GM23338 (cell line): ENCODE measurements around the gene TRPM3. TPM values are rescaled to one million over a fixed set of nuclear protein-coding genes. Genes with fewer than 3 reads are reported as not detected.

ENCODE experiments used
- ATAC-seq: fragments of 200-7000 bp; cut with Tn5 transposase; 3 replicates; pipeline ENCODE4 v1.9.1; 2020
- DNase-seq: peaks from one replicate; pipeline ENCODE4 v3.0.0-alpha.2; 2015; ENCODE audit warnings: low spot score
- H2AFZ ChIP-seq: fragments of 200-600 bp; sonication (generic); 2 replicates; pipeline ENCODE4 v1.8.0; 2016; ENCODE audit warnings: antibody characterized with exemption, mild to moderate bottlenecking, moderate library complexity
- H3F3A ChIP-seq: fragments of 200-600 bp; sonication (generic); replicated peaks from 2 replicates; pipeline ENCODE4 v1.8.0; 2017; ENCODE audit warnings: antibody characterized with exemption, mixed run types, low read depth
- H3K27ac ChIP-seq: fragments of 200-600 bp; sonication (generic); 2 replicates; pipeline ENCODE4 v1.6.1; 2016; ENCODE audit warnings: low read depth
- H3K27me3 ChIP-seq: fragments of 200-600 bp; sonication (generic); 2 replicates; pipeline ENCODE4 v1.8.0; 2016; ENCODE audit warnings: mild to moderate bottlenecking, mixed run types, moderate library complexity; ENCODE audit not compliant: insufficient read depth
- H3K36me3 ChIP-seq: fragments of 200-600 bp; sonication (generic); 2 replicates; pipeline ENCODE4 v1.8.0; 2016; ENCODE audit warnings: mild to moderate bottlenecking; ENCODE audit not compliant: insufficient read depth
- H3K4me1 ChIP-seq: fragments of 200-600 bp; sonication (generic); 2 replicates; pipeline ENCODE4 v1.8.0; 2016; ENCODE audit warnings: mild to moderate bottlenecking, moderate library complexity; ENCODE audit not compliant: insufficient read depth
- H3K4me2 ChIP-seq: fragments of 200-600 bp; sonication (generic); 2 replicates; pipeline ENCODE4 v1.7.1; 2017; ENCODE audit warnings: mixed run types
- H3K4me3 ChIP-seq: fragments of 200-600 bp; sonication (generic); 2 replicates; pipeline ENCODE4 v1.6.1; 2016; ENCODE audit warnings: mixed run types
- H3K79me2 ChIP-seq: fragments of 200-600 bp; sonication (generic); replicated peaks from 2 replicates; pipeline ENCODE4 v1.8.0; 2017; ENCODE audit warnings: mild to moderate bottlenecking; ENCODE audit not compliant: insufficient read depth
- H3K9me2 ChIP-seq: fragments of 200-600 bp; sonication (generic); 2 replicates; pipeline ENCODE4 v1.8.0; 2017; ENCODE audit not compliant: insufficient read depth
- H4K20me1 ChIP-seq: fragments of 200-600 bp; sonication (generic); replicated peaks from 2 replicates; pipeline ENCODE4 v1.8.0; 2017; ENCODE audit warnings: mild to moderate bottlenecking; ENCODE audit not compliant: insufficient read depth
- H3K27ac Mint-ChIP-seq: 2 replicates; pipeline ENCODE4 v1.8.0; 2020; ENCODE audit warnings: inconsistent platforms, mild to moderate bottlenecking, moderate library complexity, mixed read lengths
- H3K27me3 Mint-ChIP-seq: 3 replicates; pipeline ENCODE4 v1.8.0; 2022; ENCODE audit warnings: low read depth, mild to moderate bottlenecking, moderate library complexity, mixed read lengths, inconsistent platforms; ENCODE audit not compliant: insufficient read depth, poor library complexity
- H3K36me3 Mint-ChIP-seq: 3 replicates; pipeline ENCODE4 v1.8.0; 2021; ENCODE audit warnings: low read depth, mild to moderate bottlenecking, inconsistent platforms, moderate library complexity, mixed read lengths
- H3K4me1 Mint-ChIP-seq: 3 replicates; pipeline ENCODE4 v1.8.0; 2020; ENCODE audit warnings: mild to moderate bottlenecking, inconsistent platforms, mixed read lengths
- H3K4me3 Mint-ChIP-seq: 3 replicates; pipeline ENCODE4 v1.8.0; 2021; ENCODE audit warnings: moderate library complexity, mild to moderate bottlenecking, inconsistent platforms, mixed read lengths
- H3K9me3 Mint-ChIP-seq: 3 replicates; pipeline ENCODE4 v1.8.0; 2020; ENCODE audit warnings: moderate library complexity, mild to moderate bottlenecking, inconsistent platforms, mixed read lengths
- CREB1 ChIP-seq: fragments of 250-450 bp; sonication (Bioruptor Pico); IDR thresholded peaks from 2 replicates; pipeline ENCODE4 v1.5.0; 2020; ENCODE audit warnings: low read depth, mild to moderate bottlenecking, moderate library complexity
- ETS1 ChIP-seq: IDR thresholded peaks from 2 replicates; pipeline ENCODE4 v1.6.1; 2016; ENCODE audit warnings: antibody characterized with exemption
- EZH2 ChIP-seq: fragments of 200-600 bp; sonication (generic); IDR thresholded peaks from one replicate; pipeline ENCODE4 v1.8.0; 2017; ENCODE audit warnings: antibody characterized with exemption, mild to moderate bottlenecking, low read depth; ENCODE audit not compliant: unreplicated experiment
- EZH2phosphoT487 ChIP-seq: fragments of 200-600 bp; sonication (generic); IDR thresholded peaks from one replicate; pipeline ENCODE4 v1.8.1; 2018; ENCODE audit warnings: antibody characterized with exemption; ENCODE audit not compliant: unreplicated experiment
- JUNB ChIP-seq: IDR thresholded peaks from one replicate; pipeline ENCODE4 v1.6.1; 2016; ENCODE audit warnings: antibody characterized with exemption; ENCODE audit not compliant: unreplicated experiment
- NANOG ChIP-seq: IDR thresholded peaks from 2 replicates; pipeline ENCODE4 v1.6.1; 2016; ENCODE audit warnings: antibody characterized with exemption, borderline replicate concordance
- POLR2AphosphoS5 ChIP-seq: IDR thresholded peaks from 2 replicates; pipeline ENCODE4 v1.6.1; 2016; ENCODE audit warnings: antibody characterized with exemption, low read depth
- STAT1 ChIP-seq: IDR thresholded peaks from one replicate; pipeline ENCODE4 v1.6.1; 2016; ENCODE audit warnings: antibody characterized with exemption; ENCODE audit not compliant: unreplicated experiment
- ZNF114 ChIP-seq: fragments of 250-450 bp; sonication (Bioruptor Pico); IDR thresholded peaks from 2 replicates; pipeline ENCODE4 v1.5.0; 2020; ENCODE audit warnings: mild to moderate bottlenecking, moderate library complexity
- ZNF462 ChIP-seq: fragments of 250-450 bp; sonication (Bioruptor Pico); IDR thresholded peaks from 2 replicates; pipeline ENCODE4 v1.5.0; 2020; ENCODE audit warnings: mild to moderate bottlenecking, moderate library complexity
- polyA plus RNA-seq: library from polyadenylated mRNA; unstranded; fragments of >200 nt; fragmentation: Nextera tagmentation; extraction: Ambion mirVana; gene quantifications from 2 replicates; pipeline ENCODE4 v1.2.1, GENCODE V29; 2016
- total RNA-seq: library from RNA; depleted of rRNA; stranded (reverse); fragments of >200 nt; shearing (Covaris generic); gene quantifications from 2 replicates; pipeline ENCODE4 v1.2.3, GENCODE V29; 2014

TRPM3 gene
- total and polyA plus RNA-seq, 2 experiments from 2014 or later: 2.8 to 8.2 TPM

GRCh38 chr9:71120501-71121247 is 747 bp downstream of the TRPM3 start:
- peak; percentile 83 for ATAC-seq
- peaks cover 34% of the 10 kb centered on the region for H3K79me2 ChIP-seq
- H3K4me3 ChIP-seq: peak overlapping the region; percentile 63

GRCh38 chr9:71119746-71120145 is 1.7 kb downstream of the TRPM3 start:
- peaks cover 34% of the 10 kb centered on the region for H3K79me2 ChIP-seq
- peak overlapping the region; percentile 63 for H3K4me3 ChIP-seq
- peaks cover 74% of the 10 kb centered on the region for H3K4me1 Mint-ChIP-seq
- peaks cover 77% of the 10 kb centered on the region for H3K4me1 ChIP-seq
- peak overlapping the region; percentile 96; the same call in 1 of the 2 replicates for H3K27ac Mint-ChIP-seq
- ATAC-seq: peak; percentile 15
- H2AFZ ChIP-seq: no peak overlapping the region
- no peaks in the 10 kb centered on the region for H3K27me3 ChIP-seq
- H3K27me3 Mint-ChIP-seq: peaks cover 8% of the 10 kb centered on the region
- H3K36me3 ChIP-seq: no peaks in the 10 kb centered on the region
- H3K36me3 Mint-ChIP-seq: no peaks in the 10 kb centered on the region
- peak; percentile 72 for DNase-seq
- no peaks in the 10 kb centered on the region for H4K20me1 ChIP-seq
- H3K27ac ChIP-seq: peak overlapping the region; percentile 88
- H3K9me3 Mint-ChIP-seq: no peaks in the 10 kb centered on the region
- H3F3A ChIP-seq: no peaks in the 10 kb centered on the region
- peak overlapping the region; percentile 85 for H3K4me2 ChIP-seq
- no peak for TF ChIP-seq EZH2
- TF ChIP-seq STAT1: no peak
- TF ChIP-seq ETS1: no peak
- no peak for TF ChIP-seq ZNF462 (CRISPR knock-in tag)
- no peak for TF ChIP-seq POLR2AphosphoS5
- TF ChIP-seq CREB1: no peak
- no peak for TF ChIP-seq ZNF114 (CRISPR knock-in tag)
- TF ChIP-seq EZH2phosphoT487: no peak
- TF ChIP-seq JUNB: no peak
- peak overlapping the region; percentile 91 for H3K4me3 Mint-ChIP-seq
- H3K9me2 ChIP-seq: no peaks in the 10 kb centered on the region

More at GRCh38 chr9:71120501-71121247, 747 bp downstream of the TRPM3 start:
- Mint-ChIP-seq H3K27ac (peak overlapping the region; percentile 98), H3K4me3 (peak overlapping the region; percentile 91), H3K4me1 (peaks cover 68% of the 10 kb centered on the region), H3K27me3 (peaks cover 8% of the 10 kb centered on the region), H3K36me3 (peaks cover 6% of the 10 kb centered on the region; the same call in 2 of the 3 replicates), H3K9me3 (no peaks in the 10 kb centered on the region)
- no peaks in the 10 kb centered on the region for H3K27me3 ChIP-seq
- no peaks in the 10 kb centered on the region for H3K36me3 ChIP-seq
- H4K20me1 ChIP-seq: no peaks in the 10 kb centered on the region
- peak; percentile 83 for DNase-seq
- H3K27ac ChIP-seq: peak overlapping the region; percentile 88
- H3K9me2 ChIP-seq: no peaks in the 10 kb centered on the region
- H3K4me1 ChIP-seq: peaks cover 70% of the 10 kb centered on the region
- TF ChIP-seq STAT1 (no peak), NANOG (peak; percentile 55; the same call in 1 of the 2 replicates), JUNB (peak; percentile 53)
- peak overlapping the region; percentile 85 for H3K4me2 ChIP-seq
- H2AFZ ChIP-seq: no peak overlapping the region; the same call in 1 of the 2 replicates
- H3F3A ChIP-seq: no peaks in the 10 kb centered on the region
